ENCODE results near the gene PRG3. TPM values are rescaled to one million over a fixed set of nuclear protein-coding genes. Genes with fewer than 3 reads are reported as not detected.

Gene PRG3
- total and polyA plus RNA-seq, 2 of the 4 experiments (the other 2 are of a cell fraction): not detected

GRCh38 chr11:57425565-57426438 lies 44.9 kb upstream of the PRG3 start:
- no peaks in the 10 kb centered on the region for H3K27me3 ChIP-seq (ENCODE audit: control insufficient read depth, insufficient read depth, low read length)
- H4K91ac ChIP-seq (ENCODE audit: insufficient read depth, low read depth, low read length): peak overlapping the region; percentile 80
- TF ChIP-seq MXI1 (IDR thresholded peaks at IDR 0.05; ENCODE audit: borderline replicate concordance, low read depth, low read length): no peak
- TF ChIP-seq MAFK (IDR thresholded peaks at IDR 0.05; ENCODE audit: low read depth, low read length): no peak
- peak overlapping the region; percentile 62; the same call in 2 of the 3 replicates for H2BK15ac ChIP-seq (ENCODE audit: low read depth, low read length)
- no peak for ATAC-seq (ENCODE audit: low read depth)
- peaks cover 18% of the 10 kb centered on the region for H3K9me1 ChIP-seq (ENCODE audit: insufficient read depth, low read length)
- H3K23ac ChIP-seq (ENCODE audit: low read depth, low read length): peak overlapping the region; percentile 23; the same call in 1 of the 2 replicates
- no peaks in the 10 kb centered on the region for H3K9me3 ChIP-seq (ENCODE audit: control insufficient read depth, insufficient read depth, low read length)
- peak overlapping the region; percentile 95 for H2AK9ac ChIP-seq (replicated peaks; ENCODE audit: low read depth, low read length, poor library complexity)
- H3K4ac ChIP-seq (ENCODE audit: low read depth, low read length): peak overlapping the region; percentile 91
- intact Hi-C loops (cut with micrococcal nuclease) (no loop called here), in situ Hi-C loops (cut with MboI; ENCODE audit: low sequenced_read_pairs) (no loop called here), dilution Hi-C loops (cut with HindIII; ENCODE audit: low sequenced_read_pairs, unreplicated experiment) (no loop called here)
- no peak overlapping the region; the same call in 1 of the 2 replicates for H3K4me2 ChIP-seq (ENCODE audit: low read depth, low read length)
- POLR2A ChIA-PET (ENCODE audit: unreplicated experiment): no interaction called here
- peak overlapping the region; percentile 87 for H2BK20ac ChIP-seq (ENCODE audit: low read depth, low read length)
- H2BK120ac ChIP-seq (ENCODE audit: low read depth, low read length): peak overlapping the region; percentile 88
- no peak overlapping the region for H3K9ac ChIP-seq (ENCODE audit: low read depth, low read length)
- CTCF ChIA-PET: no interaction called here
- peak overlapping the region; percentile 46 for H4K5ac ChIP-seq (ENCODE audit: low read depth, low read length)
- peak overlapping the region; percentile 11; the same call in 1 of the 2 replicates for H3K18ac ChIP-seq (ENCODE audit: low read depth, low read length)
- H3K79me1 ChIP-seq (ENCODE audit: low read depth in 1 of 2, low read length in 2 of 2): peaks cover 6 to 23% of the 10 kb centered on the region in 2 experiments; a peak in 3 of 4 replicates
- H3K4me3 ChIP-seq (ENCODE audit: insufficient read depth, low read depth, low read length): no peak overlapping the region
- H2BK5ac ChIP-seq (ENCODE audit: low read depth, low read length, poor library complexity, severe bottlenecking): peak overlapping the region; percentile 55
- H3K14ac ChIP-seq (replicated peaks; ENCODE audit: low read depth, low read length): peak overlapping the region; percentile 86
- H4K8ac ChIP-seq (ENCODE audit: low read depth in 2 of 2, low read length in 2 of 2): peak overlapping the region; percentile 53 to 90; a peak in 3 of 4 replicates
- peak overlapping the region; percentile 11; the same call in 1 of the 2 replicates for H3K27ac ChIP-seq (ENCODE audit: insufficient read depth, low read length)
- BruUV-seq (replicated peaks): no TSS peak
- H4K20me1 ChIP-seq (ENCODE audit: insufficient read depth, low read length): 0 out of 2 replicates have a peak, but pooled peaks cover 4% of the 10 kb centered on the region
- 0 out of 2 replicates have a peak, but pooled peaks cover 3% of the 10 kb centered on the region for H3K36me3 ChIP-seq (ENCODE audit: control insufficient read depth, insufficient read depth, low read length)
- DNase-seq: peak; percentile 14
- H2AK5ac ChIP-seq (ENCODE audit: low read depth, low read length): peak overlapping the region; percentile 92
- H3K56ac ChIP-seq (ENCODE audit: extremely low read depth, insufficient read depth, low read length): no peak overlapping the region
- peaks cover 31% of the 10 kb centered on the region for H3K4me1 ChIP-seq (ENCODE audit: control insufficient read depth, insufficient read depth, low read length)
- peak overlapping the region; percentile 80 for H2AFZ ChIP-seq (replicated peaks; ENCODE audit: low read length, poor library complexity)
- 93% methylated on average over 2 of the region's 15 CpGs; no CpG with 5 or more reads in 1 of the 2 experiments for WGBS, 2 experiments (ENCODE audit: extremely low coverage in 2 of 2, insufficient read length in 1 of 2)

Measured in IMR-90 (cell line).